Smooth muscle cell (in vitro differentiated cells): Measurements from ENCODE around the gene GPI. TPM values are rescaled to one million over a fixed set of nuclear protein-coding genes. Genes with fewer than 3 reads are reported as not detected.

Experiments
- DNase-seq: peaks from one replicate; lab custom pipeline; 2025; ENCODE audit not compliant: unreplicated experiment; lab: John Stamatoyannopoulos, UW
- H2AFZ ChIP-seq: fragments of 200-600 bp; sonication (generic); 2 replicates; pipeline ENCODE4 v1.6.0; 2016; ENCODE audit warnings: antibody characterized with exemption, low read depth, mild to moderate bottlenecking
- H3F3A ChIP-seq: fragments of 200-600 bp; sonication (generic); 2 replicates; pipeline ENCODE4 v1.6.0; 2017; ENCODE audit warnings: antibody characterized with exemption, low read depth
- H3K27ac ChIP-seq: fragments of 200-600 bp; sonication (generic); 2 replicates; pipeline ENCODE4 v1.5.1; 2016; ENCODE audit warnings: low read depth, mild to moderate bottlenecking
- H3K27me3 ChIP-seq: fragments of 200-600 bp; sonication (generic); 2 replicates; pipeline ENCODE4 v1.6.1; 2016; ENCODE audit warnings: low read depth, mild to moderate bottlenecking
- H3K36me3 ChIP-seq: fragments of 200-600 bp; sonication (generic); 2 replicates; pipeline ENCODE4 v1.5.1; 2016; ENCODE audit warnings: low read depth
- H3K4me1 ChIP-seq: fragments of 200-600 bp; sonication (generic); 2 replicates; pipeline ENCODE4 v1.5.1; 2016; ENCODE audit warnings: low read depth
- H3K4me2 ChIP-seq: fragments of 200-600 bp; sonication (generic); 2 replicates; pipeline ENCODE4 v1.6.0; 2016; ENCODE audit warnings: mild to moderate bottlenecking
- H3K4me3 ChIP-seq: fragments of 200-600 bp; sonication (generic); 2 replicates; pipeline ENCODE4 v1.5.1; 2016; ENCODE audit warnings: mild to moderate bottlenecking
- H3K79me2 ChIP-seq: fragments of 200-600 bp; sonication (generic); 2 replicates; pipeline ENCODE4 v1.6.0; 2016; ENCODE audit warnings: low read depth, mild to moderate bottlenecking
- H3K9ac ChIP-seq: fragments of 200-600 bp; sonication (generic); 2 replicates; pipeline ENCODE4 v1.6.0; 2016; ENCODE audit warnings: low read depth
- H3K9me3 ChIP-seq: fragments of 200-600 bp; sonication (generic); replicated peaks from 2 replicates; pipeline ENCODE4 v1.5.1; 2016; ENCODE audit warnings: low read depth
- H4K20me1 ChIP-seq: fragments of 200-600 bp; sonication (generic); 2 replicates; pipeline ENCODE4 v1.6.0; 2016; ENCODE audit warnings: low read depth
- WGBS: methylation state at CpG from one replicate; pipeline ENCODE4 v1.1.7; 2016; ENCODE audit warnings: low lambda C conversion rate; 5-methylcytosine and 5-hydroxymethylcytosine counted together
- polyA plus RNA-seq: library from polyadenylated mRNA; unstranded; fragments of >200 nt; fragmentation: Nextera tagmentation; extraction: Ambion mirVana; gene quantifications from 2 replicates; pipeline ENCODE4 v1.2.1, GENCODE V29; 2016
- total RNA-seq: library from RNA; depleted of rRNA; stranded (reverse); fragments of >200 nt; gene quantifications from 2 replicates; pipeline ENCODE4 v1.2.3, GENCODE V29; 2014
- TF ChIP-seq, protein P1 (sequence below): fragments of 200-600 bp; sonication (generic); IDR thresholded peaks from 2 replicates; pipeline ENCODE4 v1.5.1; 2017; ENCODE audit warnings: borderline replicate concordance, mild to moderate bottlenecking, antibody characterized with exemption; ENCODE audit not compliant: insufficient read depth, poor library complexity, severe bottlenecking

Gene GPI
- total and polyA plus RNA-seq, 2 experiments from 2014 or later: 132 to 233 TPM

- no peak overlapping the region for H2AFZ ChIP-seq
- H3F3A ChIP-seq: peaks cover 5% of the 10 kb centered on the region
- TF ChIP-seq, protein P1, sequence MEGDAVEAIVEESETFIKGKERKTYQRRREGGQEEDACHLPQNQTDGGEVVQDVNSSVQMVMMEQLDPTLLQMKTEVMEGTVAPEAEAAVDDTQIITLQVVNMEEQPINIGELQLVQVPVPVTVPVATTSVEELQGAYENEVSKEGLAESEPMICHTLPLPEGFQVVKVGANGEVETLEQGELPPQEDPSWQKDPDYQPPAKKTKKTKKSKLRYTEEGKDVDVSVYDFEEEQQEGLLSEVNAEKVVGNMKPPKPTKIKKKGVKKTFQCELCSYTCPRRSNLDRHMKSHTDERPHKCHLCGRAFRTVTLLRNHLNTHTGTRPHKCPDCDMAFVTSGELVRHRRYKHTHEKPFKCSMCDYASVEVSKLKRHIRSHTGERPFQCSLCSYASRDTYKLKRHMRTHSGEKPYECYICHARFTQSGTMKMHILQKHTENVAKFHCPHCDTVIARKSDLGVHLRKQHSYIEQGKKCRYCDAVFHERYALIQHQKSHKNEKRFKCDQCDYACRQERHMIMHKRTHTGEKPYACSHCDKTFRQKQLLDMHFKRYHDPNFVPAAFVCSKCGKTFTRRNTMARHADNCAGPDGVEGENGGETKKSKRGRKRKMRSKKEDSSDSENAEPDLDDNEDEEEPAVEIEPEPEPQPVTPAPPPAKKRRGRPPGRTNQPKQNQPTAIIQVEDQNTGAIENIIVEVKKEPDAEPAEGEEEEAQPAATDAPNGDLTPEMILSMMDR: no peak
- no peak for DNase-seq
- H3K4me3 ChIP-seq: no peak overlapping the region
- H3K4me1 ChIP-seq: no peaks in the 10 kb centered on the region
- H3K9me3 ChIP-seq: no peaks in the 10 kb centered on the region
- no peak overlapping the region for H3K27ac ChIP-seq
- 99% methylated on average over 5 of the region's 5 CpGs for WGBS
- no peaks in the 10 kb centered on the region for H3K27me3 ChIP-seq
- H3K36me3 ChIP-seq: peaks cover 7% of the 10 kb centered on the region
- H3K79me2 ChIP-seq: no peaks in the 10 kb centered on the region
- no peak overlapping the region for H3K9ac ChIP-seq
- no peaks in the 10 kb centered on the region for H4K20me1 ChIP-seq
- no peak overlapping the region for H3K4me2 ChIP-seq
These were observed 32.8 kb upstream of the GPI start for GRCh38 chr19:34332027-34332760.

DNA sequence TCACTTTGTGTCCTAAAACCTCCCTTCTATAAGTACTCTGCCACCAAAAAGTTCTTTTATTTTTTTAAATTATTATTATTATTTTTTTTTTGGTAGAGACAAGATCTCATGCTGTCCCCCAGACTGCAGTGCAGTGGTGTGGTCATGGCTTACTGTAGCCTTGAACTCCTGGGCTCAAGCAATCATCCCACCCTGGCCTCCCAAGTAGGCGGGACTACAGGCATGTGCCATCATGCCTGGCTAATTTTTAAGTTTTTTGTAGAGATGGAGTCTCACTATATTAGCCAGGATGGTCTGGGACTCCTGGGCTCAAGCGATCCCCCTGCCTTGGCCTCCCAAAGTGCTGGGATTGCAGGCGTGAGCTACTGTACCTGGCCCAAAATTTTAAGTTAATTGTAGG lies 29.1 kb upstream of the GPI start:
- Histone ChIP-seq H3K27me3 (no peaks in the 10 kb centered on the region), H3K4me2 (no peak overlapping the region), H3F3A (peaks cover 5% of the 10 kb centered on the region), H3K36me3 (peaks cover 3% of the 10 kb centered on the region), H3K9me3 (no peaks in the 10 kb centered on the region), H2AFZ (no peak overlapping the region), H3K27ac (no peak overlapping the region), H3K4me1 (no peaks in the 10 kb centered on the region), H3K79me2 (no peaks in the 10 kb centered on the region), H4K20me1 (no peaks in the 10 kb centered on the region), H3K9ac (no peak overlapping the region), H3K4me3 (no peak overlapping the region)
- TF ChIP-seq, protein P1: no peak
- WGBS: 93% methylated on average over 3 of the region's 3 CpGs
- DNase-seq: no peak

GRCh38 chr19:34336781-34337271 lies 28.2 kb upstream of the GPI start:
- 46% methylated on average over 1 of the region's 1 CpG for WGBS
- Histone ChIP-seq H3K4me2 (no peak overlapping the region), H3K9ac (no peak overlapping the region), H3K27ac (no peak overlapping the region), H4K20me1 (no peaks in the 10 kb centered on the region), H3K36me3 (peaks cover under 1% of the 10 kb centered on the region), H3K27me3 (no peaks in the 10 kb centered on the region), H3F3A (peaks cover 5% of the 10 kb centered on the region), H3K79me2 (no peaks in the 10 kb centered on the region), H3K4me3 (no peak overlapping the region), H2AFZ (no peak overlapping the region), H3K4me1 (no peaks in the 10 kb centered on the region), H3K9me3 (no peaks in the 10 kb centered on the region)
- TF ChIP-seq, protein P1: peak; percentile 76
- no peak for DNase-seq

- H3F3A ChIP-seq: peaks cover 5% of the 10 kb centered on the region
- H3K4me1 ChIP-seq: no peaks in the 10 kb centered on the region
- H3K36me3 ChIP-seq: no peaks in the 10 kb centered on the region
- no peak for DNase-seq
- WGBS: 100% methylated on average over 2 of the region's 2 CpGs
- no peaks in the 10 kb centered on the region for H4K20me1 ChIP-seq
- no peak overlapping the region for H2AFZ ChIP-seq
- no peak overlapping the region for H3K27ac ChIP-seq
- TF ChIP-seq, protein P1: no peak
- H3K9me3 ChIP-seq: no peaks in the 10 kb centered on the region
- H3K9ac ChIP-seq: no peak overlapping the region
- H3K4me2 ChIP-seq: no peak overlapping the region
- no peaks in the 10 kb centered on the region for H3K27me3 ChIP-seq
- no peak overlapping the region for H3K4me3 ChIP-seq
- H3K79me2 ChIP-seq: no peaks in the 10 kb centered on the region
These were observed 27.3 kb upstream of the GPI start for GRCh38 chr19:34337739-34338138.
